ENCODE data around the gene TPH2. TPM values are rescaled to one million over a fixed set of nuclear protein-coding genes. Genes with fewer than 3 reads are reported as not detected.

The TPH2 gene
- not detected for total RNA-seq

DNA sequence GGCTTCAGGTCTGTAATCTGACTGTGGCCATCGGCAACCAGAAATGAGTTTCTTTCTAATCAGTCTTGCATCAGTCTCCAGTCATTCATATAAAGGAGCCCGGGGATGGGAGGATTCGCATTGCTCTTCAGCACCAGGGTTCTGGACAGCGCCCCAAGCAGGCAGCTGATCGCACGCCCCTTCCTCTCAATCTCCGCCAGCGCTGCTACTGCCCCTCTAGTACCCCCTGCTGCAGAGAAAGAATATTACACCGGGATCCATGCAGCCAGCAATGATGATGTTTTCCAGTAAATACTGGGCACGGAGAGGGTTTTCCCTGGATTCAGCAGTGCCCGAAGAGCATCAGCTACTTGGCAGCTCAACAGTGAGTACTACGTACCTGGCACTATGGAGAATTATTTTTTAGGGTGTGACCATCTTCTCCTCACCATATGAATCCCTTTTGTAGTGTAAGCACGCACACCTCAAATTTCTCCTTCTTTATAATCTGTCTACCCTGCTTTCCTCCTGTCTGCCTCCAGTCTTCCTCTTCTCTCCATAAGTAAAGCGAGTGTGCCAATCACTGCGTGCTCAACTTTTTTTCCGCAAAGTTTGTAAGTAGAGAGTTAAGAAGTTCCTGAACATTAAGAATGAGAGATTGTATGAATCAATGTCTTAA is at the start of gene TPH2:
TPH2 (plus strand) TSS at position 118 of the 658 bp plus-strand sequence; CDS start at position 260, 142 bp downstream.
- H3K36me3 ChIP-seq: no peaks in the 10 kb centered on the region

DNA sequence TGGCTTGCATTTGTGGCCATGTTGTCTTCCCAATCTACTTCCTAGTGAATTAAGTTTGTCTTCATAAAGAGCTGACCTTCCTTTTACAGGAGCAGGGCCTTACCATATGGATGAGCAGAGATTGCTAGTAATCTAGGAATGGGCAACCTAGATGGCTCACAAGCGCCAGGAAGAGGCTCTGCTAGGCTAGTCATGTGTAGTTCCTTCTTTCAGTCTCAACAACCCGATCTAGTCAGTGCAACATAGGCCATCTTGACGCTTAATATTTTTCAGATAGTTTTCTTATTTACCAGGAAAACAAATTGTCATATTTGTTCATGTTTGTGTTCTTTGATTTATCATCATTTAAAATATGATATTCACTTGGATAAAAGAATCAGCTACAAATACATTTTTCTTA is 48.2 kb upstream of the TPH2 start:
- Histone ChIP-seq H3K27ac (no peak overlapping the region), H3K36me3 (peaks cover 0 to 38% (median 0%) of the 10 kb centered on the region in 3 donors), H3K9me3 (no peaks in the 10 kb centered on the region), H3K4me1 (no peaks in the 10 kb centered on the region), H3K27me3 (no peaks in the 10 kb centered on the region), H3K4me3 (no peak overlapping the region)
- TF ChIP-seq POLR2A (IDR thresholded peaks at IDR 0.05): no peak
- TF ChIP-seq, protein P1, sequence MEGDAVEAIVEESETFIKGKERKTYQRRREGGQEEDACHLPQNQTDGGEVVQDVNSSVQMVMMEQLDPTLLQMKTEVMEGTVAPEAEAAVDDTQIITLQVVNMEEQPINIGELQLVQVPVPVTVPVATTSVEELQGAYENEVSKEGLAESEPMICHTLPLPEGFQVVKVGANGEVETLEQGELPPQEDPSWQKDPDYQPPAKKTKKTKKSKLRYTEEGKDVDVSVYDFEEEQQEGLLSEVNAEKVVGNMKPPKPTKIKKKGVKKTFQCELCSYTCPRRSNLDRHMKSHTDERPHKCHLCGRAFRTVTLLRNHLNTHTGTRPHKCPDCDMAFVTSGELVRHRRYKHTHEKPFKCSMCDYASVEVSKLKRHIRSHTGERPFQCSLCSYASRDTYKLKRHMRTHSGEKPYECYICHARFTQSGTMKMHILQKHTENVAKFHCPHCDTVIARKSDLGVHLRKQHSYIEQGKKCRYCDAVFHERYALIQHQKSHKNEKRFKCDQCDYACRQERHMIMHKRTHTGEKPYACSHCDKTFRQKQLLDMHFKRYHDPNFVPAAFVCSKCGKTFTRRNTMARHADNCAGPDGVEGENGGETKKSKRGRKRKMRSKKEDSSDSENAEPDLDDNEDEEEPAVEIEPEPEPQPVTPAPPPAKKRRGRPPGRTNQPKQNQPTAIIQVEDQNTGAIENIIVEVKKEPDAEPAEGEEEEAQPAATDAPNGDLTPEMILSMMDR (IDR thresholded peaks at IDR 0.05): no peak
- no peak for DNase-seq

More for the DNA sequence above, at the start of gene TPH2:
- peak in 1 of 3 donors; percentile 49 for DNase-seq
- H3K9me3 ChIP-seq: no peaks in the 10 kb centered on the region
- no peak within 1 kb of the TSS for H3K27ac ChIP-seq
- no peaks in the 10 kb centered on the region for H3K27me3 ChIP-seq
- H3K4me1 ChIP-seq: no peaks in the 10 kb centered on the region
- H3K4me3 ChIP-seq: no peak within 1 kb of the TSS
- TF ChIP-seq POLR2A (IDR thresholded peaks at IDR 0.05): no peak
- TF ChIP-seq, protein P1 (IDR thresholded peaks at IDR 0.05): peak in 3 of 6 experiments; percentile 15 to 22 (median 20)

DNA sequence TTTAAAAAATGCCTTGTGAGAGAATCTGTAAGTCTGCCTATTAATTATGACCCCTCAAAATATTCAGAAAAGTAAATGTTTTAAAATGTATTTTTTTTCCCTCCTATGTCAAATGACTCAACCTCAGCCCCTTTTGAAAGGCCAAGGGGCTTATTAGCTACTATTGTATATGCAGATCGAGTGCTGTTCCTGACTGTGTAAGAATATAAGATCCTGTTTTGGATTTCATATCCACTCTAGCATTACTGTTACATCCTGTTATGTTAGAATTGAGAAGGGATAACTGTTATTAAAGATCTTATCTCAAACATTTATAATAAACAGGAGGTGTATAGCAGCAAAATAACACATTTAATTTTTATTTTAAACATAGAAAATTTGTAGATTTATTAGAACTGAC is 46.6 kb upstream of the TPH2 start:
- DNase-seq: no peak
- Histone ChIP-seq H3K4me3 (no peak overlapping the region), H3K36me3 (peaks cover 0 to 45% (median 0%) of the 10 kb centered on the region in 3 donors), H3K4me1 (no peaks in the 10 kb centered on the region), H3K27ac (no peak overlapping the region), H3K9me3 (no peaks in the 10 kb centered on the region), H3K27me3 (no peaks in the 10 kb centered on the region)
- TF ChIP-seq POLR2A (IDR thresholded peaks at IDR 0.05): no peak
- TF ChIP-seq, protein P1 (IDR thresholded peaks at IDR 0.05): no peak

DNA sequence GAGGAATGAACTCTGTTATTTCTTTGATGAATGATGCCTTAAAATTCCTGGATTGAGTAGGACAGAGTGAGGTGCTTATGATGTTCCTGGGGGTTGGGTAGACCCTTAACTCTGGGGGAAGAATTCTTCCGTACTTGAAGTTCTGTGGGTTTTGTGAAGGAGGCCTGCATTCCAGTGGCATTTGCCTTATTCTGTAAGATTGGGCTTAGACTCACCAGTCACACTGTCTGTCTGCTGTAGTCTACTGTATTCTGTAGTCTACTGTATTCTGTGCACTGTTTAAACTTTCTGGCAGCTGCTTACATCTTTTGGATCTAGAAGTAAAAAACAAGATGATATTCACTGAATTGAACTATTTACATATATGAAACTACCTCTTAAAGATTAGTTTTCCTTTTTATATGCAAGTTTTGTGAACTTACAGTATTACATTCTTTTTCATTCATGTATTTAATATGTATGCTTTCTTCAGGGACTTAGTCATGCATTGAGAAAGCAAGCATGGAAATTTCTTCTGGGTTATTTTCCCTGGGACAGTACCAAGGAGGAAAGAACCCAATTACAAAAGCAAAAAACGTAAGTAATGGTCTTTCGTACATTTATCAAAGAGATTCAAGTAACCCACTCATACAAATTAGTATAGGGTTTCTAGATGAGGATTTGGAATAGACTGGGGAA is 42.3 kb upstream of the TPH2 start:
- no peak overlapping the region for H3K27ac ChIP-seq
- H3K27me3 ChIP-seq: no peaks in the 10 kb centered on the region
- no peak for DNase-seq
- H3K4me1 ChIP-seq: no peaks in the 10 kb centered on the region
- H3K4me3 ChIP-seq: no peak overlapping the region
- peaks cover 0 to 66% (median 0%) of the 10 kb centered on the region in 3 donors for H3K36me3 ChIP-seq
- TF ChIP-seq, protein P1 (IDR thresholded peaks at IDR 0.05): no peak
- no peak for TF ChIP-seq POLR2A (IDR thresholded peaks at IDR 0.05)
- H3K9me3 ChIP-seq: no peaks in the 10 kb centered on the region

DNA sequence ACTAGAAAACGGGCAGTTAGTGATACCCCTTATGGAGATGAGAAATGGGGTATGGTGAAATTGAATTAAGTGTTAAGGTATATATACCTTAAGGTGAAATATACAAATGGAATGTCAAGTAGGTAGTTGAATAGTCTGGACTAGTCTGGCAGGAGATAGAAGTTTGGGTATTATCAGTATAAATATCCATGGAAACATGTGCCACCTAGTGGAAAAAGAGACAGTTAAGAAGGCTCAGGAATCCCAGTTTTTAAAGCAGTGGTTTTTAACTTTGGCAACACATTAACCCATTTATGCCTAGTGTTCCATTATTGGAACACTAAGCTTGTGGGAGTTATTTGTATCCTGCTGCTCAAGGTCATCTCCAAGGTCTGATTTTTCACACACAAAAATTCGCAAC is 38.6 kb upstream of the TPH2 start:
- H3K27ac ChIP-seq: no peak overlapping the region
- H3K36me3 ChIP-seq: peaks cover 0 to 62% (median 0%) of the 10 kb centered on the region in 3 donors
- no peaks in the 10 kb centered on the region for H3K27me3 ChIP-seq
- no peaks in the 10 kb centered on the region for H3K4me1 ChIP-seq
- no peak overlapping the region for H3K4me3 ChIP-seq
- no peak for TF ChIP-seq POLR2A (IDR thresholded peaks at IDR 0.05)
- TF ChIP-seq, protein P1 (IDR thresholded peaks at IDR 0.05): peak in 2 of 6 experiments; percentile 20 to 23
- H3K9me3 ChIP-seq: no peaks in the 10 kb centered on the region
- no peak for DNase-seq

All from Peyer's patch (tissue), 4 donors.